ENCODE data around the gene CTPS1.

Gene CTPS1

GRCh38 chr1:41025979-41026819 lies 46.7 kb downstream of the CTPS1 start:
- DNase-seq = no peak

DNA sequence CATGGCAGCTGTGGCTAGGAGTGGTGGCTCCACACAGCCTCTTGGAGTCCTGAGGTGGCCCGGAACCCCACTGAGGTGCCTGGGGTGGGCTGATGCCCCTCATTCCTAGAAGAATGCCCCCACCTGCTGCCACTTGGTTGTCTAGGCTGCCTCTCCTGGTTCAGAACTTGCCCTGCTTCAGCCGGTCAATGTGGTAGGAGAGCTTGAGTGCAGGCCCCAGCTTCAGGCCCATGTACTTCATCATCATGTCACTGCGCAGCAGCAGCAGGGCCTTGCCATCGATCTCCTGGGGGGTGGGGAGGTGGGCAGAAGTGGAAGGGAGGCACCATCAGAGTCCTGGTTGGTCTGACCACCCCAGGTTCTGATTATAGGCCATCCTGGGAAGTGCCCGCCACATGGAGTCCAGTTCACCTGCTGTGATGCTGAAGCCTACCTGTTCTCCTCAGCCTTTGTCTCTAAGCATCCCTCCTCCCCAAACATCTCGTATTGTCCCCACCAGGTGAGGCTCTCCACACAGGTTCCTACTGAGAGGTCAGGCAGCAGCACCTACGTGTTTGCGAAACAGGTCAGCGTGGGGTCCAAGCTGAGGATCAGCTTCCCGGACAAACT lies 48.6 kb downstream of the CTPS1 start:
- DNase-seq = no peak

DNA sequence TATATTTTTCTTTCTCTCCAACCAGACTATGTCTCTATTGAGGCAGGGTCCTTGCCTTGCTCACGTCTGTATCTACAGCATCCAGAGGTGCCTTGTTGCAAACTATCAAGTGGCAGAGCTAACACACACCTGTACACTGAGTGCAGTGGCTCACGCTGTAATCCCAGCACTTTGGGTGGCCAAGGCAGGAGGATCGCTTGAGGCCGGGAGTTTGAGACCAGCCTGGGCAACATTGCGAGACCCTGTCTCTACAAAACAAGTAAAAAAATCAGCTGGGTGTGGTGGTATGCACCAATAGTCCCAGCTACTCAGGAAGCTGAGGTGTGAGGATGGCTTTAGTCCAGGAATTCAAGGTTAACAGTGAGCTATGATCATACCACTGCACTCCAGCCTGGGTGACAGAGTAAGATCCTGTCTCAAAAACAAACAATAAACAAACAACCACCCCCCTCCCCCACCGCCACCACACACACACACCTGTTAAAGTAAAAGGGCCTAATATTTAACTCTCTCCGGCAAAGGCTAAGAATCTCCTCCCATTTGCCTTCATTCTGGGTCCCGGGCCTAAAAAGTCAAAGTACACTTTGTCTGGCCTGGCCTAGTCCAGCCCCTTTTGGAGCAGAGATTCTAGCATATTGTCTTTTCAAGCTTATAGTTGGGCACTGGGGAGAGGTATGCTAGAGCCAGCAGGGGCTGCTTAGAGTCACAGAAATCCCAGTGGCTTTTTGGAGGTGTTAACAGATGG lies 51.5 kb downstream of the CTPS1 start:
- no peak for DNase-seq

GRCh38 chr1:41032147-41032546 lies 52.7 kb downstream of the CTPS1 start:
- no peak for DNase-seq

DNA sequence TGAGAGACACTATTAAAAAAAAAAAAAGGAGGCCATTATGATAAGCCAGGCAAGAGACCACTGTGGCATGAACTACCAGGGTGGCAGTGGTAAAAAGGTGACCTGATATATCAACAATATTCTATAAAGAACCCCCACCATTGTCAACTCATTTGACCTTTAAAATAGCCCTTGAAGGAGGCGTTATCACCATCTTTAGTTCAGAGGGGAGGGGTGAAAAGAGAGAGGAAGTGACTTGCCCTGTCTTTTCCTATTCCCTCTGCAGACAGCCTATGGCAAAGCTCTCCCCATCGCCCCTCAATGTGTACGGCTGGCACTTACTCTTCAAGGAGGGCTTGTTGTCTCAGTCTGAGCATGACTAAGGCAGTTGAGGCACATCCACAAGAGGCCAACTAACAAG lies 53.8 kb downstream of the CTPS1 start:
- no peak for DNase-seq

- no peak for DNase-seq
Measured at GRCh38 chr1:41037116-41037903, 57.8 kb downstream of the CTPS1 start.

DNA sequence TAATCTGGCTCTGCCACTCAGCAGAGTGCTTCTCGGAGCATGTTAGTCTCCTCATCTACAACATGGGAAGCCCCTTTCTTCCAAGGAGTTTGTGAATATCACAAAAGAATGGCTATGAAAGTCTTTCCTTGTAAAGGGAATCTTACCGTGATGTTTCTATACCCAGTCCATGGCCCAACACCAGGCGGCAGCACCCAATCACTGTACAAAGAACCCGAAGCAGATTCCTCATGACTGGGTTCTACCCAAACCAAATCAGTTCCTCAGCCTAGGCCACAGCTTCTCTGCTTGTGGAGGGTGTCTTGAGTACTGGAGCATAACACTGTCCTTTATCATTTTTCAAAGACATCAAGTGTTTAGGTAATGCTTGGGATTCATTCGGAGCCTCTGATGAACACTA lies 58.6 kb downstream of the CTPS1 start:
- no peak for DNase-seq

- DNase-seq = no peak
Measured at GRCh38 chr1:41041614-41042270, 62.2 kb downstream of the CTPS1 start.

GRCh38 chr1:41044187-41044586 lies 64.7 kb downstream of the CTPS1 start:
- no peak for DNase-seq

GRCh38 chr1:41045740-41046139 lies 66.2 kb downstream of the CTPS1 start:
- no peak for DNase-seq

GRCh38 chr1:41046347-41046775 lies 66.9 kb downstream of the CTPS1 start:
- no peak for DNase-seq

DNA sequence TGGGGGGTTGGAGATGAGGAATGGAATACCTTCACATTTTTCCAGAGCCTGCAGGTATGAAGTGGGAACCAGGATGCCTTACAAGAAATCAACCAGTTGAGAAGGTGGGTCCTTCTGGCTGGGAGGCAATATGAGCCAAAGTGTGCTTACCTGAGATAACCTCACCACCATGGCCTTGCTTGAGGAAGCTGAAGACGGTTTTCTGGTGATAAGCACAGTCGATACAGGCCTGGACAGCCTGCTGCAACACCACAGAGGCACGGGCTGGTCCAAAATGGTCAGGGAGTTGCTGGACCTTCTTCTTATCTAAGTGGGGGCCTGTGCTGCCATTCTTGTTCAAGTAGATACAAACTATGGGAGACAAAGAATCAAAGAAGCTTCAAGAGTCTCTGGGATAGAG lies 69.0 kb downstream of the CTPS1 start:
- no peak for DNase-seq

DNA sequence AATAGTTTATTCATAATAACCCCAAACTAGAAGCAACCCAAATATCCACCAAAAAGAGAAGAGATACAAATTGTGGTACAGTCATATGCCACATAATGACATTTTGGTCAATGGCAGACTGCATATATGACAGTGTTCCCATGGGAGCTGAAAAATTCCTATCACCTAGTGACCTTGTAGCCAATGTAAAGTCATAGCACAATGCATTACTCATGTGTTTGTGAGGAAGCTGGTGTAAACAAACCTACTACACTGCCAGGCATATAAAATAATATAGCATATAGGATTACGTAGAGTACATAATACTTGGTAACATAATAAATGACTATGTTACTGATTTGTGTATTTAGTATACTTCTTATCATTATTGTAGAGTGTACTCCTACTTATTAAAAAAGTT lies 71.5 kb downstream of the CTPS1 start:
- no peak for DNase-seq

DNA sequence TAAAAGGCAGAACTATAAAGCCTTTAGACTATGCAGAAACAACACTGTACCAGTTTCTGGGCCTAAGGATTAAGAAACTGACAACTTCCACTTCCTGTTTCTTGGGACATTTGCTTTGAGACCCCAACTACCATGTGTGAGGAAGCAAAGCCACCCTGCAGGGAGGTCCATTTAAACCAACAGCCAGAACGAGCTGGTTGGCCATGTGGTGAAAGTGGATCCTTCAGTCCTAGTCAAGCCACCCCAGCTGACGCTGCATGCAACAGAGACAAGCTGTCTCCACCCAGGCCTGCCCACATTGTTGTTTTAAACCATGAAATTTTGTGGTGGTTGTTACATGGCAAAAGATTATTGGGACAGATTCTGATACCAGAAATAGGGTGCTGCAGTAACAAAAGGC lies 73.8 kb downstream of the CTPS1 start:
- DNase-seq = no peak

- no peak for DNase-seq
Measured at GRCh38 chr1:41056907-41057306, 77.4 kb downstream of the CTPS1 start.
